CD4-positive, alpha-beta T cell treated with Interleukin-12 subunit alpha and Interleukin-12 subunit beta, for 1 hour (primary cell): ENCODE data around the gene METAP1.
A peak's percentile ranks its signal among the peaks of the same experiment; 100 is the strongest.
"Not testable (repeated sequence)": the region's sequence is repeated elsewhere in the genome, so short reads cannot be mapped to it uniquely, and the experiment has no call there.

Experiments used
- DNase-seq: peaks from one replicate; pipeline ENCODE4 v3.0.0-alpha.2; 2020

The METAP1 gene

DNA sequence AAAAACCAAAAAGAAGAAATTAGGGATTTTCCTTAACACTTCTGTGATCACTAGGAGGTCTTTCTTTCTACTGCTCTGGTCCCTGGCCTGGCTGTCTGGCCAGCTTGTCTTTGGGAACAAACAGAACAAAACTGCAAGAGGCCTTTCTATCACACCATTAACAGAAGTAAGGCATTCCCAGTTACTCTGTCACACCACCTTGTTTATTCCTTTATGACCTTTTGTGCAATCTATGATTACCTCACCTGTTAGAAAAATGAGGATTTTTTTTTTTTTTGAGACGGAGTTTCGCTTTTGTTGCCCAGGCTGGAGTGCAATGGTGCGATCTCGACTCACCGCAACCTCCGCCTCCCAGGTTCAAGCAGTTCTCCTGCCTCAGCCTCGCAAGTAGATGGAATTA, 3.0 kb downstream of the METAP1 start:
- DNase-seq: no peak

DNA sequence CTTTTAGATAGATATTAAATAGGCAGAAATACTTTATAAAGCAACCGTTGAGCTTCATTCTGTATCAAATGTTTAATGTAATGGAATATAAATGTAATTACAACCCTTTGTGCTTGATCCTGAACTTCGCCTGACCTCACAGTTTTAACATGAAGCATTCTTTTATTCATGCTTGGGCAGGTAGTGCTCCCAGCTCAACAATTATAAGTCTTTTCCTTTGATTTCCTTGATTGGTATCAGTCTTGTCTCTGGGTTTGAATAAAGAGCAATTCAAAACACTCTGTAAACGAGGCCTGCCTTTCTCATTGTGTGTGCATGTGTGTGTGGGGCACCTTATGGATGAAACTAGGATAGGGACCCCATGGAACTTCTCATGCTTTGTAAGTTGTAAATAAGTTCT, 6.8 kb downstream of the METAP1 start:
- DNase-seq: no peak

DNA sequence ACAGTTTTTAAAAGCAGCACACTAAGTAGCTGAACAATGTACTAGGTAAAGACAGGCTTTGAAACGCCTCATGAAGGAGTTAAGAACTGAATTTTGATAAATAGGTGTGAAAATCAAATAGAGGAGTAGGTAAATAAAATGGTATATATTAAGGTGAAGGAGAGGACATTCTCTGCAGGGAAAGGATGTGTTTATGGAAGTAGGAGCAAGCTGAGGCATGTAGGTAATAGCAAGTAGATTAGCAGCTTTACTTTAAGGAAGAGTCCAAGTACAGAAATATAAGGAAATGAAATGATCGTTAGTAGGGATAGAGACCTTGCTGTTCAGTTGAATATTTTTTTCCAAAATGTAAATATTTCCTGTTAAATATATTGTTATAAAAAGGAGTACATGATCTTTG, 12.5 kb downstream of the METAP1 start:
- DNase-seq: no peak

DNA sequence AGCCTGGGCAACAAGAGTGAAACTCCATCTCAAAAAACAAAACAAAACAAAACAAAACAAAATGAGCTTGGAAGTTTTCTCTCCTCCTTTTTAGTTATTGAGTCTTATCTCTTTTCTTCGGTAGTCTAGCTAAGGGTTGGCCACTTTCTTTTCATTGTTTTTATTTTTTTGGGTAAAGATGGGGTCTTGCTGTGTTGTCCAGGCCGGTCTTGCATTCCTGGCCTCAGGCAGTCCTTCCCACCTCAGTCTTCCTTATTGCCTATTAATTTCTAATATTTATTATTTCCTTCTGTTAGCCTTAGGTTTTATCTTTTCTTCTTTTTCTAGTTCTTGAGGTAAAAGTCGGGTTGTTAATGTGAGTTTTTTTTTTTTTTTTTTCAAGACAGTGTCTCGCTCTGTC, 16.4 kb downstream of the METAP1 start:
- DNase-seq: no peak

DNA sequence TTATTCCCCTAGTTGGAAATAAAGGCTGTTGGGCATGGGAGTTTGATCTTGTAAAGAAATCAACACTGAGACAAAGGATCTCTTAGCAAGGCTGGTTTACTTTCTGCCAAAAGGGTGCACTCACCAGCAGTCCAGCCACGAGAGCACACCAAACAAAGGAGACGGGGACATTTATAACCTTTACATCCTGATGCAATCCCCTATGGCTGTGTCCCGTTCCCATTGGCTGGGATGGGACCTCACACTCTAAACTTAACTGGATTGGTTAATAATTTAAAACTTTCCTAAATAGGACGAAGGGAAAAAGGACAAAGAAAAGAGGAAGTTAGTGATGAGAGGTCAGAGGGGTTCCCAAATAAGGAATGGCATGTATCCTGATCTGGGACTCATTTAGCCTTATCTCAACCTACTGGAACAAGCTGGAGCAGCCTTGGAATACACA, 17.9 kb downstream of the METAP1 start:
- DNase-seq: no peak

DNA sequence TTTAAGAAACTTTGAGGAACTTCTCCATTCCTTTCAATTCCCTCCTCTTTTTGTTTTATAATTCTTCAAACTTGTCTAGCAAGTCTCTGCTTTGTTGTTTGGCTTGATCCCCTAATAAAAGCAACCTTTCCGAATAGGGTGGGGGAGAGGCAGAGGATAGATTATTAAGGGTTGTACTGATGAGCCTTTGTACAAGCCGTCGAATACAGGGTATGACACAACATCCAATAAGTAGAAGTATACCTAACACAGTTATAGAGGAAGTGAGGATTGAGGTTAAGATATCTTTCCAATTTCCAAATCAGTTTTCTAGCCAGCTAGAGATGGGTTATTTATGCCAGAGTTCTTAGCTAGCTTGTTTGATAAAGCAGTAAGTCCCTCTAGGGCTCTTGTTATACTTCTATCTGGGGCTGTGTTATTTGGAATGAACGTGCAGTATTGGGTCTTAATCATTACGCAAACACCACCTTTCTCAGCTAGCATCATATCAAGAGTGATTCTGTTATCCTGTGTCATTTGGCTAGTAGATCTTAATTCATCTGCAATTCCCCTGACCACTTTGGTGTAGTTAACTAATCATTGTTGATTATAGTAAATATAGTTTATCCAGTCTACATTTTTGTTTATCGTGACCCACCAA, 18.5 kb downstream of the METAP1 start:
- DNase-seq: no peak

DNA sequence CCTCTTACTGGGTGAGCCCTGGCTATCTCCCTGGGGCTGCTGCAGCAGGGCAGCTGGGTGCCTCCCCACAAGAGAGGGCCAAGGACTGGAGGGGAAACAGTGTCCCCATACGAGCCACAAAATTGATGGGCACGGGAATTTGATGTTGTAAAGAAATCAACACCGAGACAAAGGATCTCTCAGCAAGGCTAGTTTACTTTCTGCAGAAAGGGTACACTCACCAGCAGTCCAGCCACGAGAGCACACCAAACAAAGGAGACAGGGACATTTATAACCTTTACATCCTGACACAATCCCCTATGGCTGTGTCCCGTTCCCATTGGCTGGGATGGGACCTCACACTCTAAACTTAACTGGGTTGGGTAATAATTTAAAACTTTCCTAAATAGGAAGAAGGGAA, 25.9 kb downstream of the METAP1 start:
- DNase-seq: no peak

DNA sequence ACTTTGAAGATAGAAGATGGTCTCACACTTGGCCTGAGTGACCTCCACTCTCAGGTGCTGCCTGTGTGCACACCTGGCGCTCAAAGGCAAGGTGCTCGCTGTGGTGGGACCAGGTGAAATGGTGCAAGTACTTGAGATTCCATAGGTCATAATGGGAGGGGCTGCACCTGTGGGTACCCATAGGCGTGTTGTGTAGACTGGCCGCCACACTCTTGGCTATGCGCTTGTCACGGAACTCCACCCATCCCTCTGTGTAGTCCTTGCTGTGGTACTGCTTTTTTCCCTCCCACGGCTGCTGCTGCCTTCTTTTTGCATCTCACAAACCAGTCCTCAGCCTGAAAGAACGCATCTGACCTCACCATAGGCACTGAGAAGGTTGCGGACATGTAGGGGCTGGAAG, 27.0 kb downstream of the METAP1 start:
- no peak for DNase-seq

DNA sequence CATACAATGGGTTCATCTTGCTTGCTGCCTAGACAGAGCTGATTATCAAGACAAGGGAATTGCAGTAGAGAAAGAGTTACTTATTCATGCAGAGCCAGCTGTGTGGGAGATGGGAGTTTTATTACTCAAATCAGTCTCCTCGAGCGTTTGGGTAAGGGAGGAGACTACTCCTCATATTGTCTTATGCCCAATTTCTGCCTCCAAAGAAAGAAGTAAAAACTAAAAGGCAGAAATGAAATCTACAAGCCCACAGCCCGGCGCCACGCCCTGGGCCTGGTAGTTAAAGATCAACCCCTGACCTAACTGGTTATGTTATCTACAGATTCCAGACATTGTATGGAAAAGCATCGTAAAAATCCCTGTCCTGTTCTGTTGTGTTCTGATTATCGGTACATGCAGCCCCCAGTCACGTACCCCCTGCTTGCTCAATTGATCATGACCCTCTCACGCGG, 28.3 kb downstream of the METAP1 start:
- DNase-seq: not testable (repeated sequence)

DNA sequence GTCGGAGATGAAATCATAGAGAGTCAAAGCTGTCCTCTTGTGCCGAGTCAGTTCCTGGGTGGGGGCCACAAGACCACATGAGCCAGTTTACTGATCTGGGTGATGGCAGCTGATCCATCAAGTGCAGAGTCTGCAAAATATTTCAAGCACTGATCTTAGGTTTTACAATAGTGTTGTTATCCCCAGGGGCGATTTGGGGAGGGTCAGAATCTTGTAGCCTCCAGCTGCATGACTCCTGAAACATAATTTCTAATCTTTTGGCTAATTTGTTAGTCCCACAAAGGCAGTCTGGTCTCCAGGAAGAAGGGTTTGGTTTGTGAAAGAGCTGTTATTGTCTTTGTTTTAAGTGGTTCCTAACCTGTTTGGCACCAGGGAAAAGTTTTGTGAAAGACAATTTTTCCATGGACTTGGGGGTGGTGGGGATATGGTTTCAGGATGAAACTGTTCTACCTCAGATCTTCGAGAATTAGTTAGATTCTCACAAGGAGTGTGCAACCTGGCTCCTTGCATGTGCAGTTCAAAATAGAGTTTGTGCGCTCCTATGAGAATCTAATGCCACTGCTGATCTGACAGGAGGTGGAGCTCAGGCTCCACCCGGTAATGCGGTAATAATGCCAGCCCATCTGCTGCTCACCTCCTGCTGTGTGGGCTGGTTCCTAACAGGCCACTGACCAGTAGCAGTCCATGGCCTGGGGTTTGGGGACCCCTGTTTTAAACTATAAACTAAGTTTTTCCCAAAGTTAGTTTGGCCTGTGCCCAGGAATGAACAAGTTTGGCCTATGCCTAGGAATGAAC, 29.2 kb downstream of the METAP1 start:
- no peak for DNase-seq

DNA sequence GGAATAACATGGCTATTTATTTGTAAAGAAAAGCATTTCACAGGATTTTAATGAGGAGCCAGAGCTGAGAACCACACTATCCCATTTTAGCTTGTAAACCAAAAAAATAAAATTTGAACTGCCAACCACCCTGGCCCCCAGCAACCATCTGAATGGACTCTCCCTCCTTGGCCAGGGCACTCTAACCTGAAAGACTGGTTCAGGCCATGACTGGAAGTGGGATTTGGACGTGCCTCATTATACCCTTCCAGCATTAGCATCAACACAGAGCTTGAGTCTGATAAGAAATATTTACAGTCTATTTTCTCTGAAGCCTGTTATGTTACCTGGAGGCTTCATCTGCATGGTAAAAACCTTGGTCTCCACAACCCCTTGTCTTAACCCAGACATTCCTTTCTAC, 30.0 kb downstream of the METAP1 start:
- no peak for DNase-seq

DNA sequence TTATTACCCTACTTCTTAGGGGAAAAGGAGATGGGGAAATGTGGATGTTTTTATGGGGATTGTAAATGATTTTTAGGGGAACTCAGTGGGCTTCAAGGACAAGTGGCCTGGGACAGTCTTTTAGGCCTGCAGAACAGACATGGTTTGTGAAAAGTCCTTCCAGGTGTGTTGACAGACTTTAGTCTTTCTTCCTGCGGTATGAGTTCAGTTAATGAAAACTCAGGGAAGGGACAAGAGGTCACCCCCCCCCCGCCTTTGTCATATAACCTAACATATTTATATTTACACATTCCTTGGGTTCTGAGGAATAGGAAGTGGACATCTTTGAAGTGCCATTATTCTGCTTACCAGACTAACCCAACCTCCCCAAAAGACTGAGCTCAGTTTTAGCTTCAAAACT, 31.8 kb downstream of the METAP1 start:
- DNase-seq: no peak

DNA sequence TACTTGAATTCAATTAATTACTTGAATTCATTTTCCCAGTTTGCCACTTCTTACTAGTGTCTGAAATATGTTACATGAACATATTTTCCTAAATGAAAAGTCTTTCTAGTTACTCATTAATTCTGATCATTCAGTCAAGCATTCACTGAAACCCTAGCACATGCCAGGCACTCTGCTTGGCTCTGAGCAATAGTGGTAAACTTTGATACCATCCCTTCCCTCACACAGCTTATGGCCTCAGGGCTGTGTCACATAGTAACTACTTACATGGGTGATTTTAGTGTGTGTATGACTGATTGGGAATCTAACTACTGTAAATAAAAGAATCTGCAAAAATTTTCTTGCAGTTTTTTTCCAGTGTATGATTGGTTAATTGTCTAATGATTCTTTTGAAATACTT, 32.7 kb downstream of the METAP1 start:
- DNase-seq: no peak

DNA sequence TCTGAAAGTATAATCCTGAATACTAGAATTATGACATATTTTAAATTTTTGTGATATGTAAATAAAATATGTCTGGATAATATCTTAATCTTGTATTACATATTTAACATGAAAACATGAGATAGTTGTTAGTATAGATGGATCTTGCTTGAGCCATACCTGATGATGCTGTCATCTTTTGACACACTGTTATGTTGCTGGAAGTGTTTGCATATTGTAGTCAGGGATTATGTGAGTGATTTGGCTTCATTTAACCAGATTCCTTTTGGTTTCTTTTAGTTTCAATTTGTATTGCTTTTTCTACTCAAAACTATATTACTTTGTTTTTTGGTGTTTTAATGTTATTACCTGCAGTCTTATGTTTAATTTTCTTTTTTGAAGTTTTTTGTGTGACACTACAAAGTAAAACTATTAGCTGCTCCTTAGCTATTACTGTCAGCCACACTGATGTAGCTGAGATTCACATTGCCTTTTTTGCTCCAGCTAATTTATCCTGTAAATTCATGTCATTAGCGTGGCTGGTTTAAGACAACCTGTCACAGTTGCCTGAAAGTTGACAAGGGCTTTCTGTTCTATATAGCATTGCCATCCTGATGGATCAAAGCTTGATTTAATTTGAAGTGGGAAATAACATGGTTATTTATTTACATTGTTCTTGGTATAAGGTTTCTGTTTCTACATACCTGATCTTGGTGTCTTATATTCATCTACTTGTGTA, 33.7 kb downstream of the METAP1 start:
- no peak for DNase-seq

DNA sequence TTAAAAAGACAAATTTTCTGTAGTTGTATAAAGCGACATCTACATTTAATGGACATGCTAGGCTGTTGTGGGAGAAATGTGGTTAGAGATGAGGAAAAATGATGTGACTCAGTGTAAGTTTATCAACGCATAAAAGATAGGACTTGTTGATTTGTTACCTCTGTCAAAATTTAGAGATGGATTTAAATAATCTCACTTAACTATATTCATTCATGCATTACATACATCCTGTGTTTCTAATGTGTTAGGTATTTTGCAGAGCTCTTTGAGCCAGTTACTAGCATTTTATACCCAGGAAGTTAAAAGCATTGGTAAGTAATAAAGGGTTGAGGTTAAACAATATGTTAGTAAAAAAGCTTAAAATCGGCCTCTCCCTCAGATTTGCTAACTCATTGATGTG, 34.3 kb downstream of the METAP1 start:
- DNase-seq: no peak

DNA sequence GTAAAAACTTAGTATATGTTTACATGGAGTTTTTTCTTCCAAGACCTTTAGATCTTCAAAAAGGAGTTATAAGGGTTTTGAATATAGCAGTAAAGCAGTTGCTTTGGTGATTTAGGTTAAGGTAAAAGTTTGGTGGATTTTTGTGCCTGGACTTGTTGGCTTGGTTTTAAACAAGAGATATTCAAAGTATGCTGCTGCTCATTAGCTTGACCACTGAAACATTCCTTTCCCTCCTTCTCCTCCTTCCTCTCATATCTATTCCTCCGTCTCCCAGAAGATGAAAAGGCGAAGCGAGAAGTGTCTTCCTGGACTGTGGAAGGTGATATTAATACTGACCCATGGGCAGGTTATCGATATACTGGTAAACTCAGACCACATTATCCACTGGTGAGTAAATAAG, 38.4 kb downstream of the METAP1 start:
- DNase-seq: no peak

DNA sequence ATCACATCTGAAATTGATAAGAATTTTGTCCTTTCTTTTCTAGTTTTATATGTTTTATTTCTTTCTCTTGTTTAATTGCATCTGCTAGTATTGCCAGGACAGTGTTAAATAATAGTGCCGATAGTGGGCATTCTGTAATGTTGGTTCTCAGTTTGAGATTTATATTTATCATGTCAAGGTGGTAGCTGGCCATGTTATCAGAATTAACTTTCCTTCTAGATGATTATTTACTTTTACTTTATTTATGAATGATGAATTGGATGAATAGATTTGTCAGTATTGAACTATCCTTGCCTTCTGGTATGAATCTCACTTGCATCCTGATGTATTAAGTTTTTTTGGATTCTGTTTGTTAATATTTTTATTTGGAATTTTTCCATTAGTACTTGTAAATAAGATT, 42.7 kb downstream of the METAP1 start:
- no peak for DNase-seq

DNA sequence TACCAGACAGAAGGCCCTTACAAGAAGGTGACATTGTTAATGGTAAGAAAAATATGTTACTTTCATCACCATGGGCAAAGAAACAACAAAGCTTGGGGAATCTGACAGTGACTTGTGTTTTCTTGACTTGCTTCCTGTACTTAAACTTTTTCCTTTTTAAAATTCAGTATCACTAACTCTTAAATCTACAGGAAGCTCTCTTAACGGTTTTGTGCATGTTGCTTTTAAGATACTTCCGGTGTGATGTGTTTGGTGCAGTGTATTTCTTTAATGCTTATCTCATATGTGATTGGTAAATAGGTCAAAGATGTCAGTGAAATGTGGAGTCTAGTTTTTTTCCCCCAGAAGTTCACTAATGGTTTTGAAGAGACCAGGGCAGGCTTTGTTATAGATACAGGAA, 47.8 kb downstream of the METAP1 start:
- peak; percentile 58 for DNase-seq

DNA sequence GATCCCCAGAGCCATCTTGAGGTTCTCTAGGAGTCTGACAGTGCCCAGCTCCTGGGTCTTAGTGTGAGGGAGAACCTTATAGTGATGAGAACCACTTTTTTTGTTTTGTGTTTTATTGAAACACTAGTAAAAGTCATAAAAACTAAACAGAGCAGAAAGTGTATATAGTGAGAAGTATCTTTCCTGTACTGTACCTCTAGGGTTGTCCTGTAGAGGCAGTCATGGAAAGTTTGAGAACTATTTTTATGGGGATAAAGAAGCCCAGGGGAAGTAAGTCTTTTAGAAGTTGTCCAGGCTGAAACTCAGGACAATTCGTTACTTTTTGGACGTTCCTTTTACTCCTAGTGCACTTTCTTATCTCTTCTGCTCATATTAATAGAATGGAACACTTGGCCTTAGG, 52.2 kb downstream of the METAP1 start:
- DNase-seq: no peak

DNA sequence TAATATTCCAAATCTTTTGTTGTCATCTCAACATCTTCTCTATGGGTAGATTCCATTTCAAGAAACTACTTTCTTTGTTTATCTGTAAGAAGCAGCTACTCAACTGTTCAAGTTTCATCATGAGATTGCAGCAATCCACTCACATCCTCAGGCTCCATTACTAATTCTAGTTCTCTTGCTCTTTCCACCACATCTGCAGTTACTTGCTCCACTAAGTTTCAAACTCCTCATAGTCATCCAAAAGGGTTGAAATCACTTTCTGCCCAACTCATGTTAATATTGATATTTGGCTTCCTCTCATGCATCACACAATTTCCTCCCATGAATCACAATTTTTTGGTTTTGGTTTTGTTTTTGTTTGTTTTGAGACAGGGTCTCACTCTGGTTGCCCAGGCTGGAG, 57.4 kb downstream of the METAP1 start:
- no peak for DNase-seq

DNA sequence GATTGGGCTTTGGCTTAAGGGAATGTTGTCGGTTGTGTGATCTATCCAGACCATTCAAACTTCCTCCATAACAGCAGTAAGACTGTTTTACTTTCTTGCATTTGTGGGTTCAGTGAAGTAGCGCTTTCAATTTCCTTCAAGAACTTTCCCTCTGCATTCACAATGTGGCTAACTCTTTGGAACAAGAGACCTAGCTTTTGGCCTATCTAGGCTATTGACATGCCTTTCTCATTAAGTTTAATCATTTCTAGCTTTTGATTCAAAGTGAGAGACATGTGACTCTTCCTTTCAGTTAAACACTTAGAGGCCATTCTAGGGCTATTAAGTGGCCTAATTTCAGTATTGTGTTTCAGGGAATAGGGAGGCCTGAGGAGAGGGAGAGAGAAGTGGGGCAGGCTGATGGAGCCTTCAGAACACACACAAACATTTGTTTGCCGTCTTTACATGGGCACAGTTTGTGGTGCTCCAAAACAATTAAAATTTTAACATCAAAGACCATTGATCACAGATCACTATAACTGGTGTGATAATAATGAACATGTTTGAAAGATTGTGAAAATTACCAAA, 59.0 kb downstream of the METAP1 start:
- no peak for DNase-seq

DNA sequence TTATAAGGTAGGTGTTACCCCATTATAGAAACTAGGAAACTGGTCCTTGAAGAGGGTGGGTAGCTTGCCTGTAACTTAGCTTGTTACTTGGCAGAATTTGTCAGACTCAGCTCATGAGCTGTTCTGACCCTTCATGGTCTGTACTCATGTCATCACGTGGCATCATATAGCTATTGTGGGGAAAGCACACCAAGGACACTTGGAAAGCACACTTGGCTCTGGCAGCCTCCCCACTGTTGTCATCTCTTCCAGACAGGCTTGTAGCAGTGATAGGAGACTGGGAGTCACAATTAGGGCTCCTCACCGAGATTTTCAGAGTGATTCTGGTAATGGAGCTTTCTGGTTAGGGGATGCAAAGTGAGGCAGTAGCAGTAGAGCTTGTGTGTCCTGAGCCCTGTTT, 62.7 kb downstream of the METAP1 start:
- DNase-seq: no peak

DNA sequence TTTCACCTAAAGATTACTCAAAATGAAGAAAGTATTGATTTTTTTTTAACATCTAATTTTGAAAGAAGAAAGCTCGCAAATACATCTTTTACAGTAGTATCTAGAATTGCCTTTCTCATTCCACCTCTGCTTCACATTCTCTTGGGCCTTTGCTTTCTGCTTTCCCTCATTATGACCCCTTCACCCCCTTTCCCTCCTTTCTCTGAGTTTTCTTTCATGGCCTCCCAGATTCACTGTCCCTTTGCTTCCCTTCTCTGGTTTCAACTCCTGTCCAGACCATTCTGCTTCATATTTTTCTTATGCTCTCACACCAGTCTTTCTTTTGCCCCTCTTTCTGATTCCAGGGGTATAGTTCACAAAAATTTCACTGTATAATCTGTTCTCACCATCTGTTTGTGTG, 64.0 kb downstream of the METAP1 start:
- no peak for DNase-seq
